HPDE6-E6E7 (cell line): ENCODE measurements around the gene SLC39A7.
A peak's percentile ranks its signal among the peaks of the same experiment; 100 is the strongest.

Experiments
- DNase-seq: peaks from one replicate; pipeline ENCODE4 v3.0.0; 2011; ENCODE audit warnings: missing footprints; ENCODE audit errors: extremely low spot score

SLC39A7 gene

GRCh38 chr6:33190504-33191107 lies 10.1 kb upstream of the SLC39A7 start:
- DNase-seq: no peak

- no peak for DNase-seq
Measured at GRCh38 chr6:33191383-33192104, 9.1 kb upstream of the SLC39A7 start.

- DNase-seq: no peak
Measured at GRCh38 chr6:33192105-33192646, 8.5 kb upstream of the SLC39A7 start, which contains the start of gene COL11A2. Gene COL11A2 (minus strand): TSS chr6:33192467. CDS start chr6:33192240, 227 bp downstream.

- DNase-seq: no peak
Measured at GRCh38 chr6:33192671-33193602, 7.7 kb upstream of the SLC39A7 start.

- no peak for DNase-seq
Measured at GRCh38 chr6:33193619-33194018, 7.0 kb upstream of the SLC39A7 start.

GRCh38 chr6:33194431-33194979 lies 6.2 kb upstream of the SLC39A7 start:
- no peak for DNase-seq

- DNase-seq: no peak
Measured at GRCh38 chr6:33195304-33196165, 5.1 kb upstream of the SLC39A7 start.

GRCh38 chr6:33197431-33198048 lies 3.1 kb upstream of the SLC39A7 start:
- DNase-seq: no peak

GRCh38 chr6:33198159-33198852 lies 2.4 kb upstream of the SLC39A7 start:
- no peak for DNase-seq

- DNase-seq: no peak
Measured at GRCh38 chr6:33198853-33199436, 1.7 kb upstream of the SLC39A7 start.

- no peak for DNase-seq
Measured at GRCh38 chr6:33199687-33200218, 914 bp upstream of the SLC39A7 start.

- DNase-seq: no peak
Measured at GRCh38 chr6:33201147-33201545, 479 bp downstream of the SLC39A7 start.

- DNase-seq: no peak
Measured at GRCh38 chr6:33201935-33202334, 1.3 kb downstream of the SLC39A7 start.

- no peak for DNase-seq
Measured at GRCh38 chr6:33202799-33203198, 2.1 kb downstream of the SLC39A7 start.

GRCh38 chr6:33203443-33204164 lies 2.9 kb downstream of the SLC39A7 start:
- no peak for DNase-seq

- DNase-seq: no peak
Measured at GRCh38 chr6:33204165-33204414, 3.4 kb downstream of the SLC39A7 start.

GRCh38 chr6:33204415-33205190 lies 3.9 kb downstream of the SLC39A7 start, which contains the start of gene HSD17B8:
Gene HSD17B8 (plus strand): TSS chr6:33204655. CDS start chr6:33204669, 14 bp downstream.
- peak; percentile 93 for DNase-seq
